Middle frontal gyrus (tissue), 1 donor: Measurements from ENCODE around the gene PDE2A.

ENCODE experiments used
- DNase-seq: peaks from one replicate; pipeline ENCODE4 v3.0.0-alpha.2; 2015; ENCODE audit warnings: low spot score; ENCODE audit errors: extremely low spot score

Gene PDE2A

GRCh38 chr11:72637198-72637597 is 37.0 kb downstream of the PDE2A start:
- DNase-seq, result no peak

- DNase-seq, result no peak
Observed at GRCh38 chr11:72636376-72636775, 37.8 kb downstream of the PDE2A start.

- DNase-seq, result no peak
Observed at GRCh38 chr11:72635933-72636332, 38.3 kb downstream of the PDE2A start.

- DNase-seq, result no peak
Observed at GRCh38 chr11:72635309-72635915, 38.8 kb downstream of the PDE2A start.

GRCh38 chr11:72634472-72635095 is 39.6 kb downstream of the PDE2A start:
- DNase-seq, result no peak

- no peak for DNase-seq
Observed at GRCh38 chr11:72634016-72634415, 40.2 kb downstream of the PDE2A start.

GRCh38 chr11:72633068-72633467 is 41.2 kb downstream of the PDE2A start:
- DNase-seq, result no peak

GRCh38 chr11:72631806-72632731 is 42.2 kb downstream of the PDE2A start:
- DNase-seq, result peak; percentile 37

GRCh38 chr11:72630104-72630852 is 43.9 kb downstream of the PDE2A start:
- DNase-seq, result no peak

- no peak for DNase-seq
Observed at GRCh38 chr11:72629266-72629665, 45.0 kb downstream of the PDE2A start.

- no peak for DNase-seq
Observed at GRCh38 chr11:72627594-72628281, 46.5 kb downstream of the PDE2A start.

- no peak for DNase-seq
Observed at GRCh38 chr11:72626414-72626936, 47.7 kb downstream of the PDE2A start.

- DNase-seq, result no peak
Observed at GRCh38 chr11:72625691-72626413, 48.4 kb downstream of the PDE2A start.

GRCh38 chr11:72624496-72625201 is 49.6 kb downstream of the PDE2A start:
- no peak for DNase-seq

- no peak for DNase-seq
Observed at GRCh38 chr11:72623052-72623451, 51.2 kb downstream of the PDE2A start.

- DNase-seq, result no peak
Observed at GRCh38 chr11:72621008-72621610, 53.1 kb downstream of the PDE2A start.

GRCh38 chr11:72618803-72619202 is 55.4 kb downstream of the PDE2A start:
- no peak for DNase-seq

- peak; percentile 46 for DNase-seq
Observed at GRCh38 chr11:72617080-72617762, 57.0 kb downstream of the PDE2A start.
